SH-SY5Y (cell line): ENCODE measurements around the gene TLE6.
A peak's percentile ranks its signal among the peaks of the same experiment; 100 is the strongest.

Experiments
- GATA2 ChIP-seq: IDR thresholded peaks from 2 replicates; pipeline ENCODE4 v1.6.1; 2011; ENCODE audit warnings: mild to moderate bottlenecking, low read depth, low read length
- GATA3 ChIP-seq: IDR thresholded peaks from 2 replicates; pipeline ENCODE4 v1.6.1; 2011; ENCODE audit warnings: low read depth, mild to moderate bottlenecking, low read length, moderate library complexity

The TLE6 gene

GRCh38 chr19:2963122-2963521 is 14.2 kb upstream of the TLE6 start:
- no peak for TF ChIP-seq GATA2
- TF ChIP-seq GATA3 = no peak

- TF ChIP-seq GATA2 (no peak), GATA3 (no peak)
Observed at GRCh38 chr19:2964874-2965273, 12.5 kb upstream of the TLE6 start.

- no peak for TF ChIP-seq GATA3
- no peak for TF ChIP-seq GATA2
Observed at GRCh38 chr19:2967972-2968371, 9.4 kb upstream of the TLE6 start.

- TF ChIP-seq GATA3 = no peak
- peak; percentile 88 for TF ChIP-seq GATA2
Observed at GRCh38 chr19:2969104-2969504, 8.3 kb upstream of the TLE6 start.

GRCh38 chr19:2970201-2970835 is 7.0 kb upstream of the TLE6 start:
- TF ChIP-seq GATA3 (no peak), GATA2 (no peak)

GRCh38 chr19:2973229-2973628 is 4.1 kb upstream of the TLE6 start:
- TF ChIP-seq GATA2 = no peak

- TF ChIP-seq GATA2 (peak; percentile 36; the same call in 1 of the 2 replicates), GATA3 (no peak)
Observed at GRCh38 chr19:2974342-2975041, 2.9 kb upstream of the TLE6 start.

GRCh38 chr19:2976609-2977000 is 759 bp upstream of the TLE6 start:
- TF ChIP-seq GATA2 (no peak), GATA3 (no peak)

- no peak for TF ChIP-seq GATA3
- TF ChIP-seq GATA2 = no peak
Observed at GRCh38 chr19:2977746-2978138, 378 bp downstream of the TLE6 start.

GRCh38 chr19:2978166-2978767 is 903 bp downstream of the TLE6 start:
- TF ChIP-seq GATA3 (no peak), GATA2 (no peak)

- TF ChIP-seq GATA2 (no peak), GATA3 (no peak)
Observed at GRCh38 chr19:2978772-2979171, 1.4 kb downstream of the TLE6 start.

GRCh38 chr19:2981898-2982297 is 4.5 kb downstream of the TLE6 start:
- TF ChIP-seq GATA3 (no peak), GATA2 (no peak)

- peak; percentile 64 for TF ChIP-seq GATA2
- no peak for TF ChIP-seq GATA3
Observed at GRCh38 chr19:2982561-2982960, 5.2 kb downstream of the TLE6 start.

GRCh38 chr19:2982983-2983350 is 5.6 kb downstream of the TLE6 start:
- no peak for TF ChIP-seq GATA3
- no peak for TF ChIP-seq GATA2

- TF ChIP-seq GATA2 (peak; percentile 18; the same call in 1 of the 2 replicates), GATA3 (no peak)
Observed at GRCh38 chr19:2983351-2984214, 6.2 kb downstream of the TLE6 start.
